Naive thymus-derived CD8-positive, alpha-beta T cell (primary cell): Measurements from ENCODE around the gene TSPO. TPM values are rescaled to one million over a fixed set of nuclear protein-coding genes. Genes with fewer than 3 reads are reported as not detected.

Experiments used
- ATAC-seq, 2 donors: fragments of 150-1000 bp; cut with Tn5 transposase in 1 of 2; sonication (Bioruptor Pico), chemical (Tn5 transposase) in 1 of 2; 1 replicate in 1 of 2; 2 replicates in 1 of 2; pipeline ENCODE4 v1.10.0; 2021; ENCODE audit warnings: mild to moderate bottlenecking in 2 of 2, moderate library complexity in 2 of 2
- POLR2A ChIA-PET: fragments of 350-600 bp; sonication (Branson Sonifier 250); formaldehyde crosslinking; loops from one replicate; lab custom pipeline; 2021; ENCODE audit warnings: antibody characterized with exemption; lab: Charles Lee
- DNase-seq, 10 donors: peaks; one replicate each; pipeline versions ENCODE4 v3.0.0 to v3.0.0-alpha.2; 2020 to 2022
- H3K27ac Mint-ChIP-seq, 10 donors: one replicate each; pipeline ENCODE4 v1.8.0; 2020 to 2022; ENCODE audit warnings: mild to moderate bottlenecking in 10 of 10, mixed read lengths in 10 of 10, moderate library complexity in 4 of 10, inconsistent platforms in 1 of 10
- H3K27me3 Mint-ChIP-seq, 5 donors: one replicate each; pipeline ENCODE4 v1.8.0; 2021 to 2022; ENCODE audit warnings: mixed read lengths in 5 of 5
- H3K36me3 Mint-ChIP-seq, 3 donors: one replicate each; pipeline ENCODE4 v1.8.0; 2020 to 2022; ENCODE audit warnings: mixed read lengths in 3 of 3, mild to moderate bottlenecking in 2 of 3, inconsistent platforms in 1 of 3
- H3K4me1 Mint-ChIP-seq, 4 donors: one replicate each; pipeline ENCODE4 v1.8.0; 2021 to 2022; ENCODE audit warnings: mixed read lengths in 4 of 4
- H3K4me3 Mint-ChIP-seq, 10 donors: one replicate each; pipeline ENCODE4 v1.8.0; 2020 to 2022; ENCODE audit warnings: mild to moderate bottlenecking in 10 of 10, mixed read lengths in 10 of 10, moderate library complexity in 6 of 10, inconsistent platforms in 1 of 10
- H3K9me3 Mint-ChIP-seq, 9 donors: one replicate each; pipeline ENCODE4 v1.8.0; 2020 to 2022; ENCODE audit warnings: mixed read lengths in 9 of 9, mild to moderate bottlenecking in 3 of 9, inconsistent platforms in 1 of 9, moderate library complexity in 1 of 9
- polyA plus RNA-seq, 3 donors: library from polyadenylated mRNA; unstranded; fragments of 300-500 nt; fragmentation: Illumina TruSeq; gene quantifications; one replicate each; pipeline ENCODE4 v1.2.3, GENCODE V29; 2021
- total RNA-seq, 8 experiments: library from RNA in 2 of 8; stranded (reverse) in 2 of 8; gene quantifications; one replicate each; pipeline ENCODE4 v1.2.3 and lab custom pipeline; 2021 to 2026

TSPO gene
- total and polyA plus RNA-seq, 5 experiments from 2014 or later: 64.0 to 305 (median 284) TPM

- Mint-ChIP-seq H3K9me3 (no peaks in the 10 kb centered on the region), H3K27me3 (no peaks in the 10 kb centered on the region), H3K4me1 (peaks cover 0 to 6% (median 4%) of the 10 kb centered on the region in 4 donors), H3K4me3 (no peak overlapping the region), H3K27ac (no peak overlapping the region), H3K36me3 (peaks cover 0 to 47% (median 15%) of the 10 kb centered on the region in 3 donors)
- no peak for ATAC-seq
- POLR2A ChIA-PET: no interaction called here
- DNase-seq: peak in 1 of 10 donors; percentile 40
Measured at GRCh38 chr22:43177479-43177878, 26.1 kb downstream of the TSPO start.

GRCh38 chr22:43179146-43179910 lies 28.0 kb downstream of the TSPO start:
- Mint-ChIP-seq H3K27ac (no peak overlapping the region), H3K36me3 (peaks cover 0 to 34% (median 11%) of the 10 kb centered on the region in 3 donors), H3K27me3 (no peaks in the 10 kb centered on the region), H3K4me3 (no peak overlapping the region), H3K4me1 (peaks cover 5 to 15% (median 10%) of the 10 kb centered on the region in 4 donors), H3K9me3 (no peaks in the 10 kb centered on the region)
- no peak for ATAC-seq
- peak in 1 of 10 donors; percentile 31 for DNase-seq
- POLR2A ChIA-PET: interaction anchor here (0.6 kb wide), 1 partner anchor 9 kb away, joined by 3 read pairs; no protein-coding TSS in a partner anchor

GRCh38 chr22:43179911-43180195 lies 28.5 kb downstream of the TSPO start:
- no peaks in the 10 kb centered on the region for H3K9me3 Mint-ChIP-seq
- H3K27ac Mint-ChIP-seq: no peak overlapping the region
- POLR2A ChIA-PET: no interaction called here
- H3K27me3 Mint-ChIP-seq: no peaks in the 10 kb centered on the region
- DNase-seq (peak in 1 of 10 donors; percentile 19), ATAC-seq (no peak)
- peaks cover 0 to 34% (median 11%) of the 10 kb centered on the region in 3 donors for H3K36me3 Mint-ChIP-seq
- H3K4me3 Mint-ChIP-seq: no peak overlapping the region
- peaks cover 8 to 18% (median 12%) of the 10 kb centered on the region in 4 donors for H3K4me1 Mint-ChIP-seq

- peaks cover 0 to 32% (median 11%) of the 10 kb centered on the region in 3 donors for H3K36me3 Mint-ChIP-seq
Measured at GRCh38 chr22:43180670-43181069, 29.3 kb downstream of the TSPO start.

GRCh38 chr22:43181321-43182076 lies 30.1 kb downstream of the TSPO start:
- H3K4me1 Mint-ChIP-seq: peaks cover 15 to 24% (median 19%) of the 10 kb centered on the region in 4 donors
- ATAC-seq (no peak), DNase-seq (peak in 1 of 10 donors; percentile 42)
- peak overlapping the region in 1 of 10 donors; percentile 39 for H3K27ac Mint-ChIP-seq
- POLR2A ChIA-PET: no interaction called here
- H3K4me3 Mint-ChIP-seq: no peak overlapping the region
- H3K36me3 Mint-ChIP-seq: peaks cover 0 to 27% (median 11%) of the 10 kb centered on the region in 3 donors
- H3K27me3 Mint-ChIP-seq: no peaks in the 10 kb centered on the region
- H3K9me3 Mint-ChIP-seq: no peaks in the 10 kb centered on the region

More at GRCh38 chr22:43180670-43181069, 29.3 kb downstream of the TSPO start:
- Mint-ChIP-seq H3K27ac (no peak overlapping the region), H3K9me3 (no peaks in the 10 kb centered on the region), H3K4me3 (no peak overlapping the region), H3K4me1 (peaks cover 11 to 24% (median 17%) of the 10 kb centered on the region in 4 donors), H3K27me3 (no peaks in the 10 kb centered on the region)
- DNase-seq (peak in 1 of 10 donors; percentile 47), ATAC-seq (no peak)
- POLR2A ChIA-PET: no interaction called here

GRCh38 chr22:43182118-43182517 lies 30.8 kb downstream of the TSPO start:
- H3K4me1 Mint-ChIP-seq: peaks cover 15 to 24% (median 19%) of the 10 kb centered on the region in 4 donors
- no peaks in the 10 kb centered on the region for H3K27me3 Mint-ChIP-seq
- H3K36me3 Mint-ChIP-seq: peaks cover 0 to 27% (median 11%) of the 10 kb centered on the region in 3 donors
- H3K4me3 Mint-ChIP-seq: no peak overlapping the region
- H3K27ac Mint-ChIP-seq: no peak overlapping the region
- ATAC-seq (no peak), DNase-seq (peak in 1 of 10 donors; percentile 43)
- POLR2A ChIA-PET: no interaction called here
- H3K9me3 Mint-ChIP-seq: no peaks in the 10 kb centered on the region

GRCh38 chr22:43182726-43183125 lies 31.4 kb downstream of the TSPO start:
- Mint-ChIP-seq H3K4me1 (peaks cover 15 to 25% (median 20%) of the 10 kb centered on the region in 4 donors), H3K27me3 (no peaks in the 10 kb centered on the region), H3K27ac (peak overlapping the region in 1 of 10 donors; percentile 63), H3K9me3 (no peaks in the 10 kb centered on the region), H3K4me3 (no peak overlapping the region), H3K36me3 (peaks cover 0 to 23% (median 11%) of the 10 kb centered on the region in 3 donors)
- POLR2A ChIA-PET: no interaction called here
- DNase-seq (peak in 1 of 10 donors; percentile 44), ATAC-seq (no peak)

GRCh38 chr22:43183496-43184277 lies 32.3 kb downstream of the TSPO start:
- Mint-ChIP-seq H3K4me1 (peaks cover 15 to 30% (median 23%) of the 10 kb centered on the region in 4 donors), H3K27ac (peak overlapping the region in 1 of 10 donors; percentile 81), H3K9me3 (no peaks in the 10 kb centered on the region), H3K27me3 (no peaks in the 10 kb centered on the region), H3K36me3 (peaks cover 0 to 17% (median 10%) of the 10 kb centered on the region in 3 donors), H3K4me3 (peak overlapping the region in 4 of 10 donors; percentile 20 to 58 (median 54))
- peak in 1 of 10 donors; percentile 40 for DNase-seq
- ATAC-seq: no peak
- POLR2A ChIA-PET: no interaction called here

GRCh38 chr22:43185860-43186261 lies 34.5 kb downstream of the TSPO start:
- H3K27ac Mint-ChIP-seq: peak overlapping the region in 8 of 10 donors; percentile 3 to 83 (median 64)
- ATAC-seq (no peak), DNase-seq (peak in 1 of 10 donors; percentile 65)
- H3K4me3 Mint-ChIP-seq: peak overlapping the region; percentile 58 to 84 (median 71)
- H3K36me3 Mint-ChIP-seq: peaks cover 0 to 4% (median 2%) of the 10 kb centered on the region in 3 donors
- H3K9me3 Mint-ChIP-seq: peaks cover 0 to 1% (median 0%) of the 10 kb centered on the region in 9 donors
- H3K27me3 Mint-ChIP-seq: no peaks in the 10 kb centered on the region
- POLR2A ChIA-PET: interaction anchor here (1.0 to 2.8 kb wide), 3 partner anchors 35 to 171 kb away, joined by 3 to 33 read pairs (median 17); partner anchors contain the start of genes MCAT, PACSIN2 and TSPO
- H3K4me1 Mint-ChIP-seq: peaks cover 15 to 32% (median 23%) of the 10 kb centered on the region in 4 donors

GRCh38 chr22:43186272-43187170 lies 35.2 kb downstream of the TSPO start, which contains the start of gene TTLL12:
Gene TTLL12 (minus strand): TSS chr22:43187134. CDS start chr22:43187069, 65 bp downstream.
- Mint-ChIP-seq H3K27ac (peak within 1 kb of the TSS; percentile 94 to 99 (median 98)), H3K9me3 (peaks cover 0 to 2% (median 0%) of the 10 kb centered on the region in 9 donors), H3K36me3 (peaks cover 0 to 4% (median 2%) of the 10 kb centered on the region in 3 donors)

More at GRCh38 chr22:43186272-43187170, 35.2 kb downstream of the TSPO start, which contains the start of gene TTLL12:
- peaks cover 0 to 2% (median 0%) of the 10 kb centered on the region in 5 donors for H3K27me3 Mint-ChIP-seq
- peaks cover 15 to 32% (median 23%) of the 10 kb centered on the region in 4 donors for H3K4me1 Mint-ChIP-seq
- H3K4me3 Mint-ChIP-seq: peak within 1 kb of the TSS; percentile 74 to 87 (median 83)
- DNase-seq (peak; percentile 35 to 75 (median 65)), ATAC-seq (peak; percentile 30 to 60)
- POLR2A ChIA-PET: interaction anchor here (0.6 to 2.8 kb wide), 9 partner anchors 19 to 1291 kb away, joined by 3 to 33 read pairs (median 3); partner anchors contain the start of genes ARFGAP3, BIK, CYB5R3 and MCAT
